HCEC 1CT (cell line): ENCODE measurements around the gene TRUB1.
"Not testable (repeated sequence)": the region's sequence is repeated elsewhere in the genome, so short reads cannot be mapped to it uniquely, and the experiment has no call there.

ENCODE experiments used
- DNase-seq: peaks from one replicate; pipeline ENCODE4 v3.0.0-alpha.2; 2017

The TRUB1 gene

GRCh38 chr10:114925587-114926586 is 12.1 kb upstream of the TRUB1 start:
- DNase-seq, result peak; percentile 3

- no peak for DNase-seq
Observed at GRCh38 chr10:114928818-114929217, 9.2 kb upstream of the TRUB1 start.

GRCh38 chr10:114930320-114930719 is 7.7 kb upstream of the TRUB1 start:
- DNase-seq, result no peak

- no peak for DNase-seq
Observed at GRCh38 chr10:114931072-114931679, 6.8 kb upstream of the TRUB1 start.

GRCh38 chr10:114932225-114932624 is 5.8 kb upstream of the TRUB1 start:
- DNase-seq, result no peak

- DNase-seq, result no peak
Observed at GRCh38 chr10:114932945-114933344, 5.0 kb upstream of the TRUB1 start.

- DNase-seq, result peak; percentile 10
Observed at GRCh38 chr10:114933588-114933987, 4.4 kb upstream of the TRUB1 start.

GRCh38 chr10:114933995-114934394 is 4.0 kb upstream of the TRUB1 start:
- DNase-seq, result not testable (repeated sequence)

- no peak for DNase-seq
Observed at GRCh38 chr10:114938856-114939193, 830 bp downstream of the TRUB1 start.

GRCh38 chr10:114940735-114941134 is 2.7 kb downstream of the TRUB1 start:
- no peak for DNase-seq

GRCh38 chr10:114943000-114943399 is 5.0 kb downstream of the TRUB1 start:
- DNase-seq, result no peak

- no peak for DNase-seq
Observed at GRCh38 chr10:114953047-114953446, 15.1 kb downstream of the TRUB1 start.

- DNase-seq, result no peak
Observed at GRCh38 chr10:114955984-114956383, 18.0 kb downstream of the TRUB1 start.

- no peak for DNase-seq
Observed at GRCh38 chr10:114956466-114956865, 18.5 kb downstream of the TRUB1 start.

GRCh38 chr10:114957122-114957521 is 19.1 kb downstream of the TRUB1 start:
- DNase-seq, result no peak

- DNase-seq, result peak; percentile 65
Observed at GRCh38 chr10:114957673-114958072, 19.7 kb downstream of the TRUB1 start.

- DNase-seq, result no peak
Observed at GRCh38 chr10:114962441-114962840, 24.4 kb downstream of the TRUB1 start.

GRCh38 chr10:114963908-114964307 is 25.9 kb downstream of the TRUB1 start:
- DNase-seq, result no peak

GRCh38 chr10:114967071-114967470 is 29.1 kb downstream of the TRUB1 start:
- peak; percentile 49 for DNase-seq

GRCh38 chr10:114970515-114970914 is 32.5 kb downstream of the TRUB1 start:
- no peak for DNase-seq

- no peak for DNase-seq
Observed at GRCh38 chr10:114973306-114973705, 35.3 kb downstream of the TRUB1 start.

GRCh38 chr10:114973997-114974396 is 36.0 kb downstream of the TRUB1 start:
- DNase-seq, result no peak

- DNase-seq, result no peak
Observed at GRCh38 chr10:114974625-114975024, 36.6 kb downstream of the TRUB1 start.

GRCh38 chr10:114975091-114975490 is 37.1 kb downstream of the TRUB1 start:
- no peak for DNase-seq
